GM21717 (cell line): ENCODE data around the gene SPINT3.
"Not testable (repeated sequence)": the region's sequence is repeated elsewhere in the genome, so short reads cannot be mapped to it uniquely, and the experiment has no call there.

ENCODE experiments used
- ATAC-seq: cut with Tn5 transposase; IDR thresholded peaks from one replicate; pipeline ENCODE4 v1.9.1; 2021; ENCODE audit warnings: mild to moderate bottlenecking, moderate library complexity; ENCODE audit not compliant: unreplicated experiment

The SPINT3 gene

DNA sequence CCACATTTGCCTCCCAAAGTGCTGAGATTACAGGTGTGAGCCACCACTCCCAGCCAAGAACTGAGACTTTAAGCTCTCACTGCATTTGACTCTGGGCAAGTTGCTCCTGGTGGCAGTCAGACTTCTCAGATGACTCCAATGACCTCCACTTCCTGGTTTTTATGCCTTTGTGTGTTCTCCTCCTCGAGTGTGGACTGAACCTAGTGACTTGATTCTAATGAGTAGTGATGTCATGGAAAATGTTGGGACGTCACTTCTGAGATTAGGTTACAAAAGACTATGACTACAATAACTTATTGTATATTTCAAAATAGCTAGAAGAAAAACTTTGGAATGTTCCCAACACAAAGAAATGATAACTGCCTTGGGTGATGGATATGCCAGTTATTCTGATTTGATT lies 12.0 kb downstream of the SPINT3 start:
- no peak for ATAC-seq

- no peak for ATAC-seq
Observed at GRCh38 chr20:45502561-45502960, 12.9 kb downstream of the SPINT3 start.

DNA sequence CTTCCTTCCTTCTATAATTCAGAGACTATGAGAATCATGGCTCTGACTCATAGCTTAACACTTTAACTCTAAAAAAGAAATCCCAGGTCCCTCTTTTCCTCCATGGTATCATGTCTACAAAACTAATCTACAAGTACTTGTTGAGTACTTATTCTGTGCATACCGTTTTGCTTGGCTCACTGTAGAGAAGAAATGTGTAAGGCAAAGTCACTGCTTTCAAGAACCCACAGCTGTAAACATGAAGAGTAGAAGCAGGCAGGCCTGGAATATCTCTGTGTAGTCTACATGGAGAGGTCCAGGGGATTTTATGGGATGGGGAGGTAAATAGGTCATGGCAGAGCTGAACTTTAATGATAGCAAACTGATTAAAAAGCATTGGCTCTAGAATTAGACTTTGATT lies 13.8 kb downstream of the SPINT3 start:
- no peak for ATAC-seq

GRCh38 chr20:45500022-45500421 lies 15.4 kb downstream of the SPINT3 start:
- ATAC-seq: no peak

- ATAC-seq: no peak
Observed at GRCh38 chr20:45497971-45498494, 17.4 kb downstream of the SPINT3 start.

DNA sequence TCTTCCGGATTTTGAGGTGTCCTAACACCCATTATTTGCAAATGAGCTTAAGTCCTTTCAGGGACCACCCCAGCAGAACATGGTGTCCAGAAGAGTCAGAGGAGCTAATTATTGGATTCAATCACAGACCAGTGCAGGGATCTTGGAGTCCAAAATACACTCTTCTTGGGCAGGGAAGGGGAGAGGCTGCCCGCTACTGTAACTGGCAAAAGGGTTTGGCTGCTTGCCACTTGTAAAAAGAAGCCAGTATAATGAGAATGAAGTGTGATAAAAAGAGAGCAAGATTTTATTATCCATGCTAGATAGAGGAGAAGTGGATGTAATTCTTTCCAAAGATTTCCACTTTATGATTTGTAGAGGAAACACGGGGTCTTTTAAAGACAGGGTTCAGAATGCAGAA lies 19.3 kb downstream of the SPINT3 start:
- ATAC-seq: no peak

- ATAC-seq: no peak
Observed at GRCh38 chr20:45495501-45495941, 19.9 kb downstream of the SPINT3 start.

DNA sequence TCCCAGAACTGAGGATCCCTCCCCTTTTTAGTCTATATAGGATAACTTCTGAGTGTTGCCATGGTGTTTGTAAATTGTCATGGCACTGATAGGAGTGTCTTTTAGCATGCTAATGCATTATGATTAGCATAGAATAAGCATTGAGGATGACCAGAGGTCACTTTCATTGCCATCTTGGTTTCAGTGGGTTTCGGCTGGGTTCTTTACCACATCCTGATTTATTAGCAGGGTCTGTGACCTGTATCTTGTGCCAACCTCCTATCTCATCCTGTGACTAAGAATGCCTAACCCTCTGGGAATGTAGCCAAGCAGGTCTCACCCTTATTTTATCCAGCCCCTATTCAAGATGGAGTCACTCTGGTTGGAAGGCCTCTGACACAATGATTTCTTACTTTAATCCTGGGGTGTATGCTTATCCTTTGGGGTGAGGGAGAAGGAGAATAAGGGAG lies 26.3 kb downstream of the SPINT3 start:
- no peak for ATAC-seq

DNA sequence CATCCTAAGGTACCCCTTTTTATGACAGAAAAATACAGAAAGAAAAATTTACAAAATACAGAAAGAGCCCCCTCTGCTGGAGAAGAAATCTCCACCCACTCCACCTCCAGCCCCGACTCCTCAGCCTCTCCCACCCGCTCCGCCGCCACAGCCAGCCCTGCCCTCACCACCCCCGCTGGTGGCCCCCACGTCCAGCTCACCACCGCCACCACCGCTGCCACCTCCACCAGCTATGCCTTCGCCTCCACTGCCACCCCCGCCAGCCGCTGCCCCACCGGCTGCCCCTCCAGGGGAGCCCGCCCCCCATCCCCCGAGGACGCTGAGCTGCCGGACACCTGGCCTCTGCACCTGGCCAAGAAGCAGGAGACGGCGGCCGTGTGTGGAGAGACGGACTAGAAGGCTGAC lies 28.2 kb downstream of the SPINT3 start:
- no peak for ATAC-seq

DNA sequence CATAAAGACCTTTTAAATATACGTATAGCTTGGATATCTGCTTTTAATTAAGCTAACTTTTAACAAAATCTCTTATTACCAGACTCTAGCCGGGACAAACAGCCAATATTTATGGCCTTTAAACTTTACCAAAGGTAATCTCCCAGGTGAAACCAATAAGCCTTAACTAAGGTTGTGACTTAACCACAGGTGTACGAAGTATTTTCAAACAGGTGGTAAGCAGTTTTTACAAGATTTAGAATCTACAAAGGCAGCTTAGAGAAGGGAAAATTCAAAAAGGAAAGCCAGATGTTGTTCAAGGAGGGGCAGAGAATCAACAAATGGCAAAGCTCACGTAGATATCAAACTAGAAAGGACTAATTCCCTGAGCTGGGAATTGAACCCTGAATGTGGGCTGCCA lies 30.0 kb downstream of the SPINT3 start:
- no peak for ATAC-seq

- no peak for ATAC-seq
Observed at GRCh38 chr20:45484676-45485075, 30.7 kb downstream of the SPINT3 start.

DNA sequence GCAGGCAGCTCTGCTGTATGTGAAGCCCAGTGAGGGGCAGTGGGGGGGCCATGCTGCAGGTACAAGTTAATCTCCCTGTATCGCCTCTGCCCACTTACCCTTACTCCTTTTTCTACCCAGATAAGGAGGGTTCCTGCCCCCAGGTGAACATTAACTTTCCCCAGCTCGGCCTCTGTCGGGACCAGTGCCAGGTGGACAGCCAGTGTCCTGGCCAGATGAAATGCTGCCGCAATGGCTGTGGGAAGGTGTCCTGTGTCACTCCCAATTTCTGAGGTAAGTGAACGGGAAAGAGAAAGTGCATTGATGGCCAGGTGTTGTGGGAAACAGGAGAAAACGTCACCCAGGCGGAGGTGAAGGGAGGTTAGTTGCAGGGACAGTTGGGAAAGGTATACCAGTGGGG lies 35.6 kb downstream of the SPINT3 start:
- no peak for ATAC-seq

DNA sequence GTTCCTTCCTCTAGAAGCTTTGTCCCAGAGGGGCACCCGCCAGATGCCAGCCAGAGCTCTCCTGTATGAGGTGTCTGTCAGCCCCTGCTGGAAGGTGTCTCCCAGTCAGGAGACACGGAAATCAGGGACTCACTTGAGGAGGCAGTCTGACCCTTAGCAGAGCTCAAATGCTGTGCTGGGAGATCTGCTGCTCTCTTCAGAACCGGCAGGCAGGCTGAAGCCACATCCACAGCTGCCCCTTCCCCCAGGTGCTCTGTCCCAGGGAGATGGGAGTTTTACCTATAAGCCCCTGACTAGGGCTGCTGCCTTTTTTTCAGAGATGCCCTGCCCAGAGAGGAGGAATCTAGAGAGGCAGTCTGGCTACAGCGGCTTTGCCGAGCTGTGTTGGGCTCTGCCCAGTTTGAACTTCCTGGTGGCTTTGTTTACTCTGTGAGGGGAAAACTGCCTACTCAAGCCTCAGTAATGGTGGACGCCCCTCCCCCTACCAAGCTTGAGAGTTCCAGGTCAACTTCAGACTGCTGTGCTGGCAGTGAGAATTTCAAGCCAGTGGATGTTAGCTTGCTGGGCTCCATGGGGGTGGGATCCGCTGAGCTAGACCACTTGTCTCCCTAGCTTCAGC lies 37.8 kb downstream of the SPINT3 start:
- ATAC-seq: not testable (repeated sequence)

DNA sequence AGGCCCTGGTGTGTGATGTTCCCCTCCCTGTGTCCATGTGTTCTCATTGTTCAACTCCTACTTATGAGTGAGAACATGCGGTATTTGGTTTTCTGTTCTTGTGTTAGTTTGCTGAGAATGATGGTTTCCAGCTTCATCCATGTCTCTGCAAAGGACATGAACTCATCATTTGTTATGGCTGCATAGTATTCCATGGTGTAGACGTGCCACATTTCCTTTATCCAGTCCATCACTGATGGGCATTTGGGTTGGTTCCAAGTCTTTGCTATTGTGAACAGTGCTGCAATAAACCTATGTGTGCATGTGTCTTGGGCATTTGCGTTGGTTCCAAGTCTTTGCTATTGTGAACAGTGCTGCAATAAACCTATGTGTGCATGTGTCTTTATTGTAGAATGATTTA lies 43.1 kb downstream of the SPINT3 start:
- not testable (repeated sequence) for ATAC-seq

GRCh38 chr20:45470937-45471336 lies 44.5 kb downstream of the SPINT3 start:
- ATAC-seq: no peak

- ATAC-seq: no peak
Observed at GRCh38 chr20:45470262-45470931, 45.0 kb downstream of the SPINT3 start.

GRCh38 chr20:45469336-45470261 lies 45.8 kb downstream of the SPINT3 start, which contains the start of gene WFDC2:
Gene WFDC2 (plus strand): TSS chr20:45469753. CDS start chr20:45469782, 29 bp downstream.
- ATAC-seq: no peak

DNA sequence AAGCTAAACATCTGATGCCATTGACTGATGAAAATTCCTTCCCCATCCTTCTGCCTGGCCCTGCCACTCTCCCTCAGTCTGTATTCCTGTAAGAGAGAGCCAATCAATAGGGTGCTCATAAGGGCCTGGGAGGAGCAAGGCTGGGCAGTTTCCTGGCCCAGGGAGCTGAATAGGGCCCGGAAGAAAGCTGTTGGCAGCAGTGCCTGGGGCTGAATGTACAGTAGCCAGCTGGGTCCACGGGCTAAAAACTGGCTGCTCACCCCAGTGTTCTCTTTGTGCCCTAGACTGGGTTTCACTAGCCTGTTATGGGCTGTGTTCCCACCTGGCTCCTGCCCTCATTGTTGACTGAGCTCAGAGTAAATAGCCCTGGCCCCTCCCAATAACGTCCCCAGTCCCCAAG lies 47.6 kb downstream of the SPINT3 start:
- no peak for ATAC-seq

- no peak for ATAC-seq
Observed at GRCh38 chr20:45467172-45467571, 48.2 kb downstream of the SPINT3 start.

DNA sequence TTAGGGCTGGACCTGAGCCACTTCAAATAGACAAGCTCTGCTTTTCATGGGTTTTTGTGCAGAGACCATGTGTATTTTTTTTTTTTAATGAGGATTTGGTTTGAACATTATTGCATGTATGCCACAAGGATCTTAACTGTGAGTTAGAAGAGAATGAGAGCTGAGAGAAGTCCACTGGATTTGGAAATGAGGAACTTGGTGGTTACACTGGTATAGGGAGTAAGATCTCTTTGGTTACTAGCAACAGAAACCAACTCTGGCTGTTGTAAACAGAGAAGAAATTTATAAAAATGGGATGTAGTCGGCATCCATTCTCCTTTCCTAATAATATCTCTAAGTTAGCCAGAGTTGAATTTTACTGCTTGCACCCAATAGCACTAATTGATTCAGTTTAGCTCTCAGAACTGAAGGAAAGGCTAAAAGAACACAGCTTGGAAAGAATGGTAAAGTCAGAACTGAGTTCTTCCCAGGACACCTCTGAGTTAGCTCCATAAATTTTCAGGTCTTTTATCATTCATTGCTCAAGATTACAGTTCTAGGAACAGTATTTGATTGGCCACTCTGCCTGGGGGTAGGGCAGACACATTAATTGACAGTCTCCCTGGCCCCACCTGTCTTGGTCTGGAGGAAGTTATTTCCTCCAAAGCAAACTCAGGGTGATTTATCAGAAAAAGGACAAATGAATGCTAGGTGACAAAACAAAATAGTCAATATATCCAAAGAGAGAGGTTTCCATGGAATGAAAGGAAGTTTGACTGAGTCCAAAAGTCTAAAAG lies 49.7 kb downstream of the SPINT3 start:
- ATAC-seq: no peak
